Measurements from ENCODE around the gene SHKBP1. TPM values are rescaled to one million over a fixed set of nuclear protein-coding genes. Genes with fewer than 3 reads are reported as not detected.
A peak's percentile ranks its signal among the peaks of the same experiment; 100 is the strongest.

The SHKBP1 gene
- total and polyA plus RNA-seq, 9 of the 15 experiments (the other 6 are each of a cell fraction or from before 2014, with no cell fraction given) = 1.2 to 58.1 (median 22.3) TPM

DNA sequence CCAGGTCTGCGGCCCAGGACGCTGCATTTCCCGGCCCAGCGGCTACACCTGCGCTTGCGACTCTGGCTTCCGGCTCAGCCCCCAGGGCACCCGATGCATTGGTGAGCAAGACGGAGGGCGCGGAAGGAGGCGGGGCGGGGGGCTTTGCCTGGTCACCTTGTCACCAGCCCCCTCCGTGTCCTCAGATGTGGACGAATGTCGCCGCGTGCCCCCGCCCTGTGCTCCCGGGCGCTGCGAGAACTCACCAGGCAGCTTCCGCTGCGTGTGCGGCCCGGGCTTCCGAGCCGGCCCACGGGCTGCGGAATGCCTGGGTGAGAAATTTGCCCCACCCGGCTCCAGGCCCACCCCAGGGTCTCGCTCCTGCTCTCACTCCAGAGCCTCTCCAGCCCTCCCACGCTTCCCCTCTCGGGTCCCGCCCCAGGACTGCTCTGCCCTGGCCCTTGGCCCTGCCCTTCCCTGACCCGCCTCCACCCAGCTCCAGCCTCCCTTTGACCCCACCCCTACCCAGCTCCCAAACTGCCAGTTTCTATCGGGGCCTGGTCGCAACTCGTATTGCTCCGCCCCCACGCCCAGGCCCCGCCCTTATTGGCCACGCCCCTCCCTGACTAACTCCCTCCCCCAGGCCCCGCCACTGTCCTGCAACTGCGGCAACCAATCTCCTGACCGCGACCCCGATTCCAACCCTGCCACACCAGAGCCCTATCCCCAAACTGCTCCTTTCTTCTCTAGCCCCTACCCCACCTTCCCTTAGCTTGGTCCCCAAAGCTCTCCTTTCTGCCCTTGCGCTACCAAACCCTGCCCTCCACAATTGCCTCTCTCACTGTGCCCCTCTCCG, 33.1 kb downstream of the SHKBP1 start (continued):
- TF ChIP-seq, protein P1, sequence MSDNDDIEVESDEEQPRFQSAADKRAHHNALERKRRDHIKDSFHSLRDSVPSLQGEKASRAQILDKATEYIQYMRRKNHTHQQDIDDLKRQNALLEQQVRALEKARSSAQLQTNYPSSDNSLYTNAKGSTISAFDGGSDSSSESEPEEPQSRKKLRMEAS (CRISPR knock-in tag; IDR thresholded peaks at IDR 0.05) = 0 out of 2 replicates have a peak, but pooled peaks have one; percentile 47
- TF ChIP-seq MAZ (CRISPR knock-in tag; conservative IDR thresholded peaks at IDR 0.05 in 1 of 2, IDR thresholded peaks at IDR 0.05 in 1 of 2) = peak; percentile 51 to 66; a peak in 3 of 4 replicates
- 0 out of 2 replicates have a peak, but pooled peaks have one; percentile 51 for TF ChIP-seq SAFB (IDR thresholded peaks at IDR 0.05; ENCODE audit: borderline replicate concordance, low read depth, low read length)
- TF ChIP-seq BRCA1 (IDR thresholded peaks at IDR 0.05) = no peak
- TF ChIP-seq BRCA1 (CRISPR knock-in tag; IDR thresholded peaks at IDR 0.05) = 0 out of 2 replicates have a peak, but pooled peaks have one; percentile 49
- TF ChIP-seq HCFC1 (IDR thresholded peaks at IDR 0.05; ENCODE audit: low read depth, low read length) = peak; percentile 9; the same call in 1 of the 2 replicates
- TF ChIP-seq GABPB1 (CRISPR knock-in tag; IDR thresholded peaks at IDR 0.05) = 0 out of 2 replicates have a peak, but pooled peaks have one; percentile 9
- TF ChIP-seq SRF (CRISPR knock-in tag; IDR thresholded peaks at IDR 0.05) = peak in 1 of 2 experiments; percentile 53; a peak in 1 of 4 replicates
- 0 out of 2 replicates have a peak, but pooled peaks have one; percentile 30 for TF ChIP-seq CTBP1 (IDR thresholded peaks at IDR 0.05; ENCODE audit: borderline replicate concordance)
- peak in 1 of 2 experiments; percentile 48; a peak in 1 of 4 replicates for TF ChIP-seq FOXK2 (conservative IDR thresholded peaks at IDR 0.05 in 1 of 2, IDR thresholded peaks at IDR 0.05 in 1 of 2; ENCODE audit: low read depth in 2 of 2)
- TF ChIP-seq ZSCAN32 (CRISPR knock-in tag; IDR thresholded peaks at IDR 0.05) = no peak
- TF ChIP-seq NCOA1 (IDR thresholded peaks at IDR 0.05; ENCODE audit: low read depth) = 0 out of 2 replicates have a peak, but pooled peaks have one; percentile 38
- TF ChIP-seq SP1 (CRISPR knock-in tag; IDR thresholded peaks at IDR 0.05) = peak; percentile 72
- peak; percentile 63 for TF ChIP-seq RBFOX2 (IDR thresholded peaks at IDR 0.05; ENCODE audit: low read depth, low read length)
- peak; percentile 7 for TF ChIP-seq TAF1 (IDR thresholded peaks at IDR 0.05; ENCODE audit: control insufficient read depth, extremely low read depth, insufficient read depth, low read length, severe bottlenecking)
- TF ChIP-seq POLR2A (conservative IDR thresholded peaks at IDR 0.05) = peak; percentile 55; the same call in 1 of the 2 replicates
- TF ChIP-seq SMAD4 (CRISPR knock-in tag; conservative IDR thresholded peaks at IDR 0.05) = 0 out of 2 replicates have a peak, but pooled peaks have one; percentile 39
- peak; percentile 88 for TF ChIP-seq HLTF (IDR thresholded peaks at IDR 0.05)
- TF ChIP-seq MYNN (IDR thresholded peaks at IDR 0.05) = peak; percentile 70; the same call in 1 of the 2 replicates
- no peak for TF ChIP-seq MYNN (CRISPR knock-in tag; IDR thresholded peaks at IDR 0.05)
- TF ChIP-seq NR2C2 (CRISPR knock-in tag; IDR thresholded peaks at IDR 0.05) = no peak
- TF ChIP-seq NR2C2 (tag; IDR thresholded peaks at IDR 0.05) = 0 out of 2 replicates have a peak, but pooled peaks have one; percentile 31
- peak; percentile 31; the same call in 1 of the 2 replicates for TF ChIP-seq GABPA (tag; conservative IDR thresholded peaks at IDR 0.05; ENCODE audit: low read depth)
- TF ChIP-seq, protein P2, sequence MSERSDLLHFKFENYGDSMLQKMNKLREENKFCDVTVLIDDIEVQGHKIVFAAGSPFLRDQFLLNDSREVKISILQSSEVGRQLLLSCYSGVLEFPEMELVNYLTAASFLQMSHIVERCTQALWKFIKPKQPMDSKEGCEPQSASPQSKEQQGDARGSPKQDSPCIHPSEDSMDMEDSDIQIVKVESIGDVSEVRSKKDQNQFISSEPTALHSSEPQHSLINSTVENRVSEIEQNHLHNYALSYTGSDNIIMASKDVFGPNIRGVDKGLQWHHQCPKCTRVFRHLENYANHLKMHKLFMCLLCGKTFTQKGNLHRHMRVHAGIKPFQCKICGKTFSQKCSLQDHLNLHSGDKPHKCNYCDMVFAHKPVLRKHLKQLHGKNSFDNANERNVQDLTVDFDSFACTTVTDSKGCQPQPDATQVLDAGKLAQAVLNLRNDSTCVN (CRISPR knock-in tag; IDR thresholded peaks at IDR 0.05) = no peak
- TF ChIP-seq PHF8 (IDR thresholded peaks at IDR 0.05; ENCODE audit: borderline replicate concordance, low read length) = peak; percentile 40; the same call in 1 of the 2 replicates
- peak; percentile 27 for TF ChIP-seq KDM5B (IDR thresholded peaks at IDR 0.05; ENCODE audit: insufficient replicate concordance, low read depth, low read length)
- peak; percentile 34 to 48; a peak in 3 of 4 replicates for TF ChIP-seq NRF1 (conservative IDR thresholded peaks at IDR 0.05 in 1 of 2, IDR thresholded peaks at IDR 0.05 in 1 of 2)

Measured in K562 (cell line).